Muscle of back (tissue), 11 donors: ENCODE data around the gene HERC5. TPM values are rescaled to one million over a fixed set of nuclear protein-coding genes. Genes with fewer than 3 reads are reported as not detected.
"Not testable (repeated sequence)": the region's sequence is repeated elsewhere in the genome, so short reads cannot be mapped to it uniquely, and the experiment has no call there.

Experiments used
- DNase-seq, 3 donors: peaks; one replicate each; pipeline versions ENCODE4 v3.0.0 to v3.0.0-alpha.2; 2013
- polyA plus RNA-seq, 10 donors: library from polyadenylated mRNA; unstranded; fragments of 120-200 nt; gene quantifications; one replicate each; pipeline ENCODE4 v1.2.1, GENCODE V29; 2013; ENCODE audit not compliant: insufficient read length in 10 of 10

The HERC5 gene
- polyA plus RNA-seq, 10 donors: 2.0 to 3.7 (median 2.6) TPM

DNA sequence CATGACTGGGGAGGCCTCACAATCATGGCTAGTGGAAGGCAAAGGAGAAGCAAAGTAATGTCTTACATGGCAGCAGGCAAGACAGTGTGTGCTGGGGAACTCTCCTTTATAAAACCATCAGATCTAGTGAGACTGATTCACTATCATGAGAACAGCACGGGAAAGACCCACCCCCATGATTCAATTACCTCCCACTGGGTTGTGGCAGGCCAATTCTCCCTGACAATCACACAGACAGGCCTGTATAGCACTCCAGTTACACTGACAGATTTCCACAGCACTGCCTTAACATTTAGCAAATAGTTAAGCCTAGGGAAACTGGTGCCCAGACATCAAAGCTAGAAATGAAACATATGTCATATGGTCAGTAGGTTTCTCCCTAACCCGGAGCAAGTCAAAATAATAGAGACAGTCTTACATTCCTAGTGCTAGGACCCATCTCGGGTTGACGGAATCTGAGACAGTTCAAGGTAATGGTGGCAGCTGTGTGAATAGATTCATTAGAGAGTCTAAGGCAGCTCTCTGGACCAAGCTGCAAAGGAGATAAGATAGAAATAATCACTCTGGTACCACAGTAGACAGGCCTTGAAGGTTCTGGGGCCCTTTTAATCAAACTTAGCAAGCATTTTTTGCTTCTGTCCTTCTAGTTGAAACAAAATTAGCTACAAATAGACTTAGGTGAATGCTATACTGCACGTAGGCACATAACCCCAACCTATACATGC lies 9.4 kb upstream of the HERC5 start:
- DNase-seq: no peak

DNA sequence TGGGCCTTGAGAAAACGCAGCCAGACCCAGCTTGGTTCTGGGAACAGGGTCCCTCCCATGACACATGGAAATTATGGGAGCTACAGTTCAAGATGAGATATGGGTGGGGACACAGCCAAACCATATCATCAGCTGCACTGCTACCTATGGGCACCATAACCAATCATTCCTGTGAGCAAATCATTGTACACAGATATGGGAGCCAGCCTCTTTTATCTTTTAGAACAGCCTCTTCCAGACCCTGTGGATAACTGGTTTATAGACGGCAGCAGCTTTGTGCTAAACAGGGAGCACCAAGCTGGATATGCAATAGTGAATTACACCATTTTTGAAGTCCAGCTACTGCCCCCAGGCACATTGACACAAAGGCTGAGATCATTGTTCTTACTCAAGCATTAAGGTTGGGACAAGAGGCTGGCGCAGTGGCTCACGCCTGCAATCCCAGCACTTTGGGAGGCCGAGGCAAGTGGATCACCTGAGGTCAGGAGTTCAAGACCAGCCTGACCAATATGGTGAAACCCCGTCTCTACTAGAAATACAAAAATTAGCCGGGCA lies 8.6 kb upstream of the HERC5 start:
- DNase-seq: not testable (repeated sequence)

DNA sequence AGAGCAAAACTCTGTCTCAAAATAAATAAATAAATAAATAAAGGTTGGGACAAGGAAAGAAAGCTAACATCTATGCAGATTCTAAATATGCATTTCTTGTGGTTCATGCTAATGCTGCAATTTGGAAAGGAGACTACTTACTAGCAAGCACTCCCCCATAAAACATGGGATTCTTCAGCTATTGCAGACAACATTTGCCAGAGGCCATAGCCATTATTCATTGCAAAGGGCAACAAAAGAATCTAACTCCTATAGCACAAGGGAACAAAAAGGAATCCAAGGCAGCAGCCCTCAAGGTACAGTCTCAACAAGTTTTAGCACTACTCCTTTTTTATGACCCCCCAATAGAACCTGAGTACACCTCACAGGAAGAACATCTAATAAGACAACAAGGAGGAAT lies 8.0 kb upstream of the HERC5 start:
- no peak for DNase-seq

DNA sequence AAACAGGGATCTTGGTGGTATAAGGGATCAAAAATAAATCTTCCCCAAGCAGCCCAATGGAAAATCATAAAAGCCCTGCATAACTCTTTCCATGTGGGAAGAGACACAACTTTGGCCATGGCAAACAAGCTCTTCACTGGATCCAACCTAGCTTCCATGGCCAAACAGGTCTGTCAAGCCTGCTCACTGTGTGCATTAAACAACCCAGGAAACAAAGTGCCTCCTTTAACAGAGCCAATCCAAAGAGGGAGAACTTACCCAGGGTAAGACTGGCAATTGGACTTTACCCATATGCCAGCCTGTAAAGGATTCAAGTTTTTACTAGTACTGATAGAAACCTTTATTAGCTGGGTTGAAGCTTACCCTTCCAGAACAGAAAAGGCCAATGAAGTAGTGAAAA lies 7.6 kb upstream of the HERC5 start:
- DNase-seq: no peak

DNA sequence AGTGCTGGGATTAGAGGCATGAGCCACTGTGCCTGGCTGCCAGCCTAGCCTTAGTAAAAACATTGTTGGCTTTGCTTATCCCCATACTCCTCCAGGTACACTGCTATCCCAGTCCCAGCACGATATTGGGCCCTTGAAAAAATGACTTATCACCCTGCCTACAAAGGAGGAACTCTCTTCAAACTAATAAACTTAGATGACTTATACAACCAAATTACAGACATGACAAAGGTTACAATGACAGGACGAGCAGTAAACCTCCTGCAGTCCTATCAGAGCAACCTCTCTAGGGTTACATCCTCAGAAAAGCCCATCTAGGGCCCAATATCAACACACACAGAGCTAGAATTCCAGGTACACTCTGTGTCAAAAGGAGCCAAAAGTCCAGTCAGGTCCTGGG lies 5.7 kb upstream of the HERC5 start:
- no peak for DNase-seq

DNA sequence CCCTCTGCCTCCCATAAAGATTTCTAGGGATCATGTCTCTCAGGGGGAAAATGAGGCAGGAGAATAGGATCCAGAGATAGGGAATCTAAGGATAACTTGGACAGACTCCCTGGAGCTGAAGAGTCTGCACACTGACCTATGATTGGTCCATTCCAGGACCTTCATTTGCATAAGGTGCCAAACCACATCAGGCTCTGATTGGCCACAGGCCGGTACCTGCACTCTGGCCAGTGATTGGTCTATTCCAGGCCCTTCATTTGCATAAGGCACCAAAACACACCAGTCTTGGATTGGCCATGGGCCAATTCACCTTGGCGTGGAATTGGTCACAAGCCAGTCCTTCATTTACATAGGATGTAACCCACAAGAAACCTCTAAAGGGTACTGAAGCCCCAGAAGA lies 4.0 kb upstream of the HERC5 start:
- no peak for DNase-seq

DNA sequence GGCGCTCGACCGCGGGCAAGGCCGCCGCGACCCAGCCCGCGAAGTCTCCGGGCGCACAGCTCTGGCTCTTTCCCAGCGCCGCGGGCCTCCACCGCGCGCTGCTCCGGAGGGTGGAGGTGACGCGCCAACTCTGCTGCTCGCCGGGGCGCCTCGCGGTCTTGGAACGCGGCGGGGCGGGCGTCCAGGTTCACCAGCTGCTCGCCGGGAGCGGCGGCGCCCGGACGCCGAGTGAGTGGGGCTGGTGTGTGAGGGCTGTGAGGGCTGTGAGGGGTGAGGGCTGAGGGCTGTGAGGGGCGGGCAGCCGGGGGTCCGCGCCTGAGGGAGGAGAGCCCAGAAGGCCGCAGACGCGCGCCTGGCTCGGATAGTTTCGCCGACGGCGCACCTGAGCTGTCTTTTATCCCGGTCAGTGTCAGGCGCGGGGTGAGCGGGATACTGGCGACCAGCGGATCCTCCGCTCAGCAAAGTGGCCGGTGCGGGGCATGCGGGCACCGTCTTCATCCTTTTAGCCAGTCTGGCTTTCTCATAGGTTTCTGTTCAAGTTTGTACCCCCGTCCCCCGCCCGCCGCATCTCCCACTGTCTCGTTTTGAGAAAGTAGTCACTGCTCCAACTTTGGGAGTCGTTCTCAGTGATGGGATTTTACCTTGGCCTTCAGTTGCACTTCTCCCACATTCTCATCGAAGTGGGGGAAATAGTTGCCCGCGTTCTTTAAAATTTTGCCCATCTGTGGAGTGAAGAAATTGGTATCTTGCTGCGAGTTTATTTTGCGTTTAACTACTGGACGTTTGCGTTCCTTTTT lies 586 bp downstream of the HERC5 start:
- DNase-seq: peak in 2 of 3 donors; percentile 16 to 34

DNA sequence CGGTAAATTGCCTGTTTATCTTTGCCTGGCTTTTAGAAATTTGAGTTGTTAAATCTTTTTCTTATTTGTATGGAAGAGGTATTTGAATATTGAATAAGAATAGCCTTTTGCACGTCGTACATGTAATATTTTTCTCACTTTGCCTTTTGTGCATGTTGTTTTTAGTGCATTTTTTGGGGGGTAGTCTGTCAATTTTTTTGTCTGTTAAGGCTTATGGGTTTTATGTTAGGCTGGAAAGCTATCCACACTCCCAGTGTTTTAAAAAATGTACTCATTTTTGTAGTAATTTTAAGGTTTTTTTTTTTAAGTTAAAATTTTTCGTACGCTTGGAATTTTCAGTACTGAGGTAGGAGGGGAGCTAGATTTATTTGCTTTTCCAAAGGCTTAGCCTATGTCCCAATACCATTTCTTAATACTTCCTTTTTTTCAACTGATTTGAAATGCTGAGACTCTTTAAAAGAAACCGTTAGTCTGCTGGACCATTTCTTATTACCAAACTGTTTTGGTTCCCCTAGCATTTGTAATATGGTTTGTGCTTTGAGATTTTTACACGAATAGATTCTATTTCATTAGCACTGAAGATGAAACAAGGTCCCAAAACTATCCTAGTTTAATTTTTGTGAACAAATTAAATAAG lies 1.3 kb downstream of the HERC5 start:
- DNase-seq: peak; percentile 1 to 29 (median 2)

DNA sequence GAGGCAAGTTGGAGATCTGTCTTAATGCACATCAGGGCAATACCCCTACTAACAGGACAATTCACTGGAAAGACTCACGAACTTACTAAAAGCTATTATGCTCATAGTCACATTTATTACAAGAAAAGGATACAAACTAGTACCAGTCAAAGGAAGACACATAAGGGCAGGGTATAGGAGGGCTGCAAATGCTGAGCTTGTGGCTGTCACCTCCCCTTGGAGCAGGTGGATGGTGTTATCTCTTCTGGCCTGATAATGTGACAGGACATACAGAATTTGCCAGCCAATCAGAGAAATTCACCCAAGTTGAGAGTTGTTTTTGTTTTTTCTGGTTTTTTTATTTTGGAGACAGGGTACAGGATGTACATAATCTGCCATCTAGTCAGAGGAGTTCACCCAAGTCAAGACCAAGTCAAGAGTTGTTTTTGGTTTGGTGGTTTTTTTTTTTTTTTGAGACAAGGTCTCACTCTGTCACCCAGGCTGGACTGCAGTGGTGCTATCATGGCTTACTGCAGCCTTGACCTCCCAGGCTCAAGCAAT lies 8.8 kb downstream of the HERC5 start:
- DNase-seq: no peak

DNA sequence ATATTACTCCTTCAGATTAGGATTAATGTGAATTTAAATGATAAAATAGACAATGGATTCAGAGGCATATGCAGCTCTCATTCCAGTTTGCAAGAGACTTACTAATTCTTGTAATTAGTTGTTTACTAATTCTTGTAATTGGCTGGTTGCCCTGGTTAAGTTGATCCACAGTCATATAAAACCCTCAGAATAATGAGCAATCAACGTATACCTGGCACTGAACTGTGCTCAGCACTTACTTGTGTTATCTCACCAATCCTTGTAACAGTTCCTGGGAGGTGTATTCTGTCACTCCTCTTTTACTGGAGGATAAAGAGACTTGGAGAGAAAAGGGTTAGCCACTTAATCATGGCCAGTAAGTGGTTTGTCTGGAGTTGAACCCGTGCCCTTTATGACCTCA lies 10.5 kb downstream of the HERC5 start:
- DNase-seq: no peak

DNA sequence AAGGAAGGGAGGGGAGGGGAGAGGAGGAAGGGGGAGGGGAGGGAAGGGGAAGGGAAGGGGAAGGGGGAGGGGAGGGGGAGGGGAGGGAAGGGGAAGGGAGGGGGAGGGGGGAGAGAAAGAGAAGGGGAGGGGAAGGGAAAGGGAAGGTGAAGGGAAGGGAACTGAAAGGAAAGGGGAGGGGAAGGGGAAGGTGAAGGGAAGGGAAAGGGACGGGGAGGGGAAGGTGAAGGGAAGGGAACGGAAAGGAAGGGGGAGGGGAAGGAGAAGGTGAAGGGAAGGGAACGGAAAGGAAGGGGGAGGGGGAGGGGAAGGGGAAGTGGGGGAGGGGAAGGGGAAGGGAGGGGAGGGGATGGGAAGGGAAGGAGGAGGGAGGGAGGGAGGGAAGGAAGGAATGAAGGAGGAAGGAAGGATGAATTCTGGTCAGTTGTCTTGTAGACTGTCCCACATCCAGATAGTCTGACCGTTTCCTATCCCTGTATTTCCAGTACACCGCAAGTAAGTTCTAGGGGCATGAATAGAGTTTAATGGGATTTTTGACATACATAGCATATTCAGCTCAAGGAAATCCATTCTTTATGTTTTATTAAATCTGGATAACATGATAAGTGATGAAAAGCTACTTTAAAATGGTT lies 20.4 kb downstream of the HERC5 start:
- DNase-seq: no peak

DNA sequence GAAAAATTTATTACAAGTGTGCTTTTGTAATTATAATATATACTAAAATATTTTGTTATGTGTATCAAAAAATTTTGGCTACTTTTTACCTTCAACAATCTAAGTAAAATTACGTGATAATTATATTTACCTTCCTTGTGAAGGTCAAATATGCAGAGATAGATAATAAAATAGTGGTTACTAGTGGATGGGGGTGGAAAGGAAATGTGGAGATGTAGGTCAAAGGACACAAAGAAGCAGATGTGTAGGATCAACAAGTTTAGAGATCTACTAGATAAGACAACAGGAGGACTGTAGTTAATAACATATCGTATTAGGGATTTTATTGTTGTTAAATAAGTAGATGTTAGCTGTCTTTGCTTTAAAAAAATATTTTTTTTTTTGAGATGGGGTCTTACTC lies 21.3 kb downstream of the HERC5 start:
- no peak for DNase-seq

DNA sequence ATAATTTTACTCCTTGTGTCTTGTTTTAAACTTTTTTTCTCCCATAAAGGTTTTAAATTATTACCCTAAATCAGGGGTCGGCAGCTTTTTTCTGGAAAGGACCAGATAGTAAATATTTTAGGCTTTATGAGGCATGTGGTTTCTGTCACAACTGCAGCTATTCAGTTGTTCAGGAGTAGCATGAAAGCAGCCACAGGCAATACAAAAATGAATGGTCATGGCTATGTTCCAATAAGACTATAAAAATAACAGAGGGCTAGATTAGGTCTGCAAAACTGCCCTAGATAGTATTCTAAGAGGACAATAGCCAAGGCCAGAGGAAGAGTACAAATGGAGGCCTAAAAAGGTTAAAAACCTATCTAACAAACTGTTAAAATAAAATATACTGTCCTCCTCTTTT lies 24.6 kb downstream of the HERC5 start:
- DNase-seq: no peak

DNA sequence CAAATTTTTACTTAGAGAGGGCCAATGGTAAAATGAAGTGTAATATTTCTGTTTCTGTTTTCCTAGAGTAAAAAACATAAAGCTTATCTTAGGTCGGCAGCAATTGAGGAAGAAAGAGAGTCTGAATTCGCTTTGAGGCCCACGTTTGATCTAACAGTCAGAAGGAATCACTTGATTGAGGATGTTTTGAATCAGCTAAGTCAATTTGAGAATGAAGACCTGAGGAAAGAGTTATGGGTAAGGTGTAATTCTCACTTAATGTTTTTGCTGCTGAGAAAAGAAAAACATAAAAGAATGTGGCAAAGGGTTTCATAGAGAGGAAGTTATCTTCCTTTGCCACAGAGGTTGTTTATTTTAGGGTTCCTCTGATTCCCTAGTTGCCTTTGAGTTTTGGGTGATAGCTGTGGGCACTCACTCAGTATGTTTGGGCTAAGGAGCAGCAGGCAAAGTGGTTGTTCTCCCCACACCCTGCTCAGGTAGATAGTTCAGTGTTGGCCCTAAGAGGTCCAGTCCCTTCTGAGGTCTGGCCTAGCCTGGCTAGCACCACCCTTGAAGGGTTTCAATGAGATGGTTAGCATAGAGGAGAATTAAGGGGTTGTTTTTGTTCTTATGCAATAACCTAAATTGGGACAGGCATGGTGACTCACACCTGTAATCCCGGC lies 32.3 kb downstream of the HERC5 start:
- DNase-seq: no peak

DNA sequence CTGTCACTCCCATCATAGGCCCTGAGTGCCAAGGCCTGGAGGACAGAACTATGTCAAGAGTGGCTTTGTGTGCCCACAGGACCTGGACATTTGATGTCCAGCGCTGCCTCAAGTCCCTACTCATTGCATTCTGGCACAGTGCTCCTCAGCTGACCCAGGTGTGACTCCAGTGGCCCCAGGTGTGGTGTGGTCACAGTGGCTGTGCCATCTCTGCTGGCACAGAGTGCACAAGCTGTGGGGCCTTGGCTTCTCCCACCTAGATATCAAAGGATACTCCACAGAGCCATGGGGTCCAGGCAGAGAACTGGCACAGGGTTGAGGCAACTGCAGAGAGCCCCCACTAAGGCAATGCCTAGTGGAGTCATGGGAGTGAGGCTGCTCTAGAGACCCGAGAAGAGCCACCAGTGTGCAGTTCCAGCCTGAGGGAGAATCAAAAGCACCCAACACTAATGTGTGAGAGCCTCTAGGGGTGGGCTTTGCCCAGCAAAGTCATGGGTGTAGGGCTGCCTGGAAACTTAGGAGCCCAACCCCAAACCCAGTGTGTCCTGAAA lies 41.0 kb downstream of the HERC5 start:
- no peak for DNase-seq

DNA sequence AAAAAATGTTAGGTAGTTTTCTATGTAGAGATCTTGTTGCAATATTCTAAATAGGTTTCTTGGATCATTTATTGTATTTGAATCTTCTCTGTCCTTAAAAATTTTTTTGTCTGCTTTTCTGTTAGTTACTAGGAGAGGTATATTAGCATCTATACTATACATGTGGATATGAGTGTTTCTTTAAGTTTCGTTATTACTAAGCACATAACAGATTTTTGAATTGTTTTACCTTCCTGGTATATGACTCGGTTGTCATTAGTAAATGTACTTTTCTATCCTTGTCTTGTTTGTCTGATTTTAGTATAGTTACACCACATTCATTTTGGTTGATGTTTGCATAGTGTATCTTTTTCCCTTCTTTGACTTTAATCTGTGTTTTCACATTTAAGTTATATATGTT lies 46.4 kb downstream of the HERC5 start:
- DNase-seq: no peak

DNA sequence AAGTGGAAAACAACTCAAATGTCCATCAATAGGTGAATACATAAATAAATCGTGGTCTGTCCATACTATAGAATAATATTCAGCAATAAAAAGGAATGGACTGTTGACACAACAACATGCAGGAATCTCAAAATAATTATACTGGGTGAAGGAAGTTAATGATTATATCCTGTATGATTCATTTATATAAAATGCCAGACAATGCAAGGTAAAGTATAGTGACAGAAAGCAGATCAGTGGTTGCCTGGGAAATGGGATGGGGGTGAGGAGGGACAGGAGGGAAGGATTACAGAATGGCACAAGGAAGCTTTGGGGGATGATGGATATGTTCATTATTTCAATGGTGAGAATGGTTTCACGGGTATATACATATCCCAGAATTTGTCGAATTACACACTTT lies 54.3 kb downstream of the HERC5 start:
- no peak for DNase-seq

DNA sequence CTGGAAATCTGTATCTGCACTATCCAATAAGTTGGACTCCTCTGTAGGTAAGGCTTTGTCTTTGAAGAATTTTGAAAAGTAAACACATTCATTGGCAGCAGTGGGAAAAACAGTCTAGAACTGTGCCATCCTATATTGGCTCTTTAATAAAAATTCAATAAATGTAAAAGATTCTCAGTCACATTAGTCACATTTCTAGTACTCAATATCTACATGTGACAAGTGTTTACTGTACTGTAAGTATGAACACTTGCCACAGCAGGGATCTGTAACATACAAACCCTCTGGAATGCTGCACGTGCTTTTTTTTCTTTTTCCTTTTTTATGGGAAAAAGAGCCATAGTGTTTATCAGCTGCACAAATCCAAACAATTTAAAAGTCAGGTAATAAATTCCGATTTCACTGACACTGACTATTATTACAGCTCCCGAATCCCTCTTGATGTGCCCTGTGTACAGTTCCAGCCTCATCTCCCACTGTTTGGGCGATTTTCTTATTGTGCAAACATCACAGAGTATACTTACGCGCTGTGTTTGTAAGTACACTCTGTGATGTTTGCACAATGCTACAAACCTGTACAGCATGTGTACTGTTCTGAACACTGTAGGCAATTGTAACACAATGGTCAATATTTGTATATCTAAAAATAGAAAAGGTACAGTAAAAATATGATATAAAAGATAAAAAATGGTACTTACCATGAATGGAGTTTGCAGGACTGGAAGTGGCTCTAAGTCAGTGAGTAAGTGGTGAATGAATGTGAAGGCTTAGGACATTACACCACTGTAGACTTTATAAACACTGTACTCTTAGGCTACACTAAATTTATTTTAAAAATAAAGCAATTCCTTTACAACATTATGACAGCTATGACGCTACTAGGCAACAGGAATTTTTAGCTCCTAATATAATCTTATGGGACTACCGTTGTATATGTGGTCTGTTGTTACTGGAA lies 57.9 kb downstream of the HERC5 start:
- no peak for DNase-seq

DNA sequence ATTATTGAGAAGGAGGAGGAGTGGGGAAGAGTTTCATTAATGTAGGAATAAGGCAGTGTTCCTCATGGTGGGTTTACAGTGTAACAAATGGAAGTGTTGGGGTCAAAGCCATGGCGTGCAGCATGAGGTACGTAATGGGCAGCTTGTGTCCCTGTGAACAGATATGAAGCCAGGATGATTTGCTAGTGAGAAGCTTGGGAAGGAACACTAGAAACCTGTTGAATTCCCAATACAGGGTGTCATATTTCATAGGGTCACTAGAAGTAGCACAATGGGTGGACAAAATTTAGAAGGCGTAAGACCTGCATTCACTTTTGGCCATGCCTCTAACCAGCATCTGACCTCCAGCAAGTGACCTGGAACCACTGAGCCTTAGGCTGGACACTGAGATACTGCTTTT lies 59.8 kb downstream of the HERC5 start:
- DNase-seq: no peak

DNA sequence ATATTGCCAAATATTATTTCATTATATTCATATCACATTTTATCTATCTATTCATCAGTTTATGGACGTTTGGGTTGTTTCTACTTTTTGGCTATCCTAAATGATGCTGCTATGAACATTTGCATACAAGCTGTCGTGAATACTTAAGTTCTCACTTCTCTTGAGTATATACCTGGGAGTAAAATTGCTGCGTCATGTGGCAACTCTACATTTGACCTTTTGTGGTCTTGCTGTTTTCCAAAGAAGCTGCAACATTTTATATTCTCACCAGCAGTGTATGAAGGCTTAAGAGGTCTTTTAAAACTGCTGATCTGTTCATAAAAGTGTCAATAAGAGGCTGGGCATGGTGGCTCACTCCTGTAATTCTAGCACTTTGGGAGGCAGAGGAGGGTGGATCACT lies 60.9 kb downstream of the HERC5 start:
- DNase-seq: no peak
